B cell (primary cell): Measurements from ENCODE around the gene EIF5. TPM values are rescaled to one million over a fixed set of nuclear protein-coding genes. Genes with fewer than 3 reads are reported as not detected.

ENCODE experiments used
- ATAC-seq: fragments of 200-7000 bp; cut with Tn5 transposase; one replicate; pipeline ENCODE4 v1.10.0; 2021; ENCODE audit warnings: low read depth, mild to moderate bottlenecking, moderate number of reproducible peaks, moderate library complexity
- CTCF ChIA-PET: fragments of 350-600 bp; sonication (Branson Sonifier 250); formaldehyde crosslinking; loops from one replicate; lab custom pipeline; 2021; ENCODE audit warnings: antibody characterized with exemption, inconsistent platforms; lab: Charles Lee
- POLR2A ChIA-PET: fragments of 350-600 bp; sonication (Branson Sonifier 250); formaldehyde crosslinking; loops from one replicate; lab custom pipeline; 2021; ENCODE audit warnings: antibody characterized with exemption; lab: Charles Lee
- DNase-seq: peaks from one replicate; pipeline ENCODE4 v3.0.0; 2013
- H2AFZ ChIP-seq: 2 replicates; pipeline ENCODE4 v1.6.1; 2012; ENCODE audit warnings: mild to moderate bottlenecking, low read depth, low read length; ENCODE audit not compliant: insufficient read depth, poor library complexity, severe bottlenecking
- H3K27ac ChIP-seq, 2 donors: 1 replicate in 1 of 2; 2 replicates in 1 of 2; pipeline ENCODE4 v1.5.1; 2012 to 2013; ENCODE audit warnings: low read length in 2 of 2, mild to moderate bottlenecking in 2 of 2, moderate library complexity in 1 of 2
- H3K27me3 ChIP-seq, 4 experiments: fragments of 200-600 bp in 1 of 4; sonication (generic) in 1 of 4; replicated peaks in 1 of 4; 1 replicate in 2 of 4; 2 replicates in 2 of 4; pipeline versions ENCODE4 v1.6.1 to v1.7.0; 2013 to 2016; ENCODE audit warnings: low read length in 3 of 4, mild to moderate bottlenecking in 2 of 4, mixed read lengths in 1 of 4, moderate library complexity in 1 of 4; ENCODE audit not compliant: insufficient read depth in 4 of 4, control insufficient read depth in 3 of 4; ENCODE audit errors: control extremely low read depth in 1 of 4
- H3K36me3 ChIP-seq, 2 experiments: replicated peaks in 1 of 2; 1 replicate in 1 of 2; 2 replicates in 1 of 2; pipeline versions ENCODE4 v1.6.1 to v1.7.1; 2013; ENCODE audit warnings: low read length in 1 of 2; ENCODE audit not compliant: insufficient read depth in 2 of 2, control insufficient read depth in 1 of 2; ENCODE audit errors: control extremely low read depth in 1 of 2, extremely low read depth in 1 of 2
- H3K4me1 ChIP-seq, 2 donors: fragments of 200-600 bp in 1 of 2; sonication (generic) in 1 of 2; 1 replicate in 1 of 2; 2 replicates in 1 of 2; pipeline versions ENCODE4 v1.5.1 to v1.6.1; 2013 to 2017; ENCODE audit warnings: low read length in 2 of 2; ENCODE audit not compliant: control insufficient read depth in 2 of 2, insufficient read depth in 2 of 2
- H3K4me2 ChIP-seq: replicated peaks from 2 replicates; pipeline ENCODE3; 2012; ENCODE audit warnings: mild to moderate bottlenecking, low read depth, low read length; ENCODE audit not compliant: poor library complexity, severe bottlenecking
- H3K4me3 ChIP-seq, 5 experiments: fragments of 200-600 bp in 1 of 5; sonication (generic) in 1 of 5; 1 replicate in 3 of 5; 2 replicates in 2 of 5; pipeline versions ENCODE4 v1.5.1 to v1.7.0; 2011 to 2016; ENCODE audit warnings: low read length in 4 of 5, mild to moderate bottlenecking in 4 of 5, low read depth in 2 of 5, control low read depth in 1 of 5, moderate library complexity in 1 of 5; ENCODE audit not compliant: insufficient read depth in 1 of 5; ENCODE audit errors: control extremely low read depth in 1 of 5, extremely low read depth in 1 of 5
- H3K79me2 ChIP-seq: fragments of 200-600 bp; sonication (generic); one replicate; pipeline ENCODE4 v1.6.0; 2016; ENCODE audit warnings: low read length; ENCODE audit not compliant: control insufficient read depth, insufficient read depth
- H3K9ac ChIP-seq: fragments of 200-600 bp; sonication (generic); 2 replicates; pipeline ENCODE4 v1.6.1; 2017; ENCODE audit warnings: mild to moderate bottlenecking, low read length, moderate library complexity
- H3K9me3 ChIP-seq, 3 donors: one replicate each; pipeline versions ENCODE4 v1.6.1 to v1.7.1; 2013; ENCODE audit warnings: low read length in 2 of 3; ENCODE audit not compliant: control insufficient read depth in 2 of 3, insufficient read depth in 1 of 3; ENCODE audit errors: control extremely low read depth in 1 of 3
- H4K20me1 ChIP-seq: 2 replicates; pipeline ENCODE4 v1.6.0; 2012; ENCODE audit warnings: mild to moderate bottlenecking, low read length; ENCODE audit not compliant: insufficient read depth, control insufficient read depth, poor library complexity, severe bottlenecking
- H3K27ac Mint-ChIP-seq: one replicate; pipeline ENCODE4 v1.8.0; 2021; ENCODE audit warnings: mixed read lengths
- H3K27me3 Mint-ChIP-seq: one replicate; pipeline ENCODE4 v1.8.0; 2021; ENCODE audit warnings: mixed read lengths
- H3K4me1 Mint-ChIP-seq: one replicate; pipeline ENCODE4 v1.8.0; 2021; ENCODE audit warnings: mixed read lengths
- H3K4me3 Mint-ChIP-seq: one replicate; pipeline ENCODE4 v1.8.0; 2021; ENCODE audit warnings: mixed read lengths
- H3K9me3 Mint-ChIP-seq: one replicate; pipeline ENCODE4 v1.8.0; 2022; ENCODE audit warnings: mixed read lengths; ENCODE audit not compliant: insufficient read depth
- EZH2 ChIP-seq: IDR thresholded peaks from 2 replicates; pipeline ENCODE4 v1.6.1; 2012; ENCODE audit warnings: borderline replicate concordance, low read depth, mild to moderate bottlenecking, moderate library complexity, low read length; ENCODE audit not compliant: insufficient read depth, poor library complexity, severe bottlenecking
- WGBS: methylation state at CpG from one replicate; pipeline ENCODE4 v1.1.5; 2013; ENCODE audit warnings: missing lambda C conversion rate; ENCODE audit not compliant: insufficient coverage; 5-methylcytosine and 5-hydroxymethylcytosine counted together
- intact Hi-C: fragments of 100-400 bp; cut with micrococcal nuclease; formaldehyde crosslinking; loops from one replicate; pipeline ENCODE4 v1.10.0; 2022
- polyA plus RNA-seq: library from polyadenylated mRNA; depleted of rRNA; stranded (reverse); fragments of >200 nt; gene quantifications from 2 replicates; pipeline ENCODE4 v1.2.3, GENCODE V29; 2012
- total RNA-seq, 2 donors: library from RNA; stranded (reverse); fragments of 120-200 nt in 1 of 2; gene quantifications; 1 replicate in 1 of 2; 2 replicates in 1 of 2; pipeline versions ENCODE4 v1.2.3 to v1.2.4, GENCODE V29; 2013 to 2022
- TF ChIP-seq, protein P1 (sequence below): fragments of 200-600 bp; IDR thresholded peaks from one replicate; pipeline ENCODE4 v1.8.0; 2022; ENCODE audit warnings: antibody characterized with exemption, mild to moderate bottlenecking

Gene EIF5
- total and polyA plus RNA-seq, 2 donors (not counting 1 experiment from before 2014, with no cell fraction given), result 206 to 314 TPM

DNA sequence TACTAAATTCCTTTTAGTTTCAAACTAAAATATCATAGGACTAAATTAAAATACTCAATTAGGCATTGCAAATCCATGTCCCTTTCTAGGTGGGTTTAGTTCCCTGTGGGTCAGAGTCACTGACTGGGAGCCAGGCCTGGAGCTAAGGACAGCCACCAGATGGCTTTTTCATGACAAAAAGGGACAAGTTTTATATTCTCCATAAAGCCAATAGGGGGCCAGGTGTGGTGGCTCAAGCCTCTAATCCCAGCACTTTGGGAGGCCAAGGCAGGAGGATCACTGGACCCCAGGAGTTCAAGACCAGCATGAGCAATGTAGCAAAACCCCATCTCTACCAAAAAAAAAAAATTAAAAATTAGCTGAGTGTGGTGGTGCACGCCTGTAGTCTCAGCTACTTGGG lies 35.4 kb upstream of the EIF5 start:
- H3K4me3 Mint-ChIP-seq, result no peak overlapping the region
- H3K36me3 ChIP-seq, result no peaks in the 10 kb centered on the region
- no peak overlapping the region for H2AFZ ChIP-seq
- no peak for DNase-seq
- H3K9me3 Mint-ChIP-seq, result no peaks in the 10 kb centered on the region
- no peaks in the 10 kb centered on the region for H3K9me3 ChIP-seq
- ATAC-seq, result no peak
- WGBS, result no CpG with 5 or more reads among the region's 1 CpG
- H3K27me3 Mint-ChIP-seq, result no peaks in the 10 kb centered on the region
- H3K27me3 ChIP-seq, result peaks cover 0 to under 1% (median 0%) of the 10 kb centered on the region in 4 experiments
- no peak for TF ChIP-seq EZH2
- TF ChIP-seq, protein P1, sequence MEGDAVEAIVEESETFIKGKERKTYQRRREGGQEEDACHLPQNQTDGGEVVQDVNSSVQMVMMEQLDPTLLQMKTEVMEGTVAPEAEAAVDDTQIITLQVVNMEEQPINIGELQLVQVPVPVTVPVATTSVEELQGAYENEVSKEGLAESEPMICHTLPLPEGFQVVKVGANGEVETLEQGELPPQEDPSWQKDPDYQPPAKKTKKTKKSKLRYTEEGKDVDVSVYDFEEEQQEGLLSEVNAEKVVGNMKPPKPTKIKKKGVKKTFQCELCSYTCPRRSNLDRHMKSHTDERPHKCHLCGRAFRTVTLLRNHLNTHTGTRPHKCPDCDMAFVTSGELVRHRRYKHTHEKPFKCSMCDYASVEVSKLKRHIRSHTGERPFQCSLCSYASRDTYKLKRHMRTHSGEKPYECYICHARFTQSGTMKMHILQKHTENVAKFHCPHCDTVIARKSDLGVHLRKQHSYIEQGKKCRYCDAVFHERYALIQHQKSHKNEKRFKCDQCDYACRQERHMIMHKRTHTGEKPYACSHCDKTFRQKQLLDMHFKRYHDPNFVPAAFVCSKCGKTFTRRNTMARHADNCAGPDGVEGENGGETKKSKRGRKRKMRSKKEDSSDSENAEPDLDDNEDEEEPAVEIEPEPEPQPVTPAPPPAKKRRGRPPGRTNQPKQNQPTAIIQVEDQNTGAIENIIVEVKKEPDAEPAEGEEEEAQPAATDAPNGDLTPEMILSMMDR, result no peak
- intact Hi-C loops, result no loop called here
- H3K4me2 ChIP-seq, result no peak overlapping the region
- H3K79me2 ChIP-seq, result no peaks in the 10 kb centered on the region
- H3K27ac Mint-ChIP-seq, result no peak overlapping the region
- CTCF ChIA-PET, result interaction anchor here (1.1 to 2.7 kb wide), 2 partner anchors 11 to 193 kb away, joined by 3 to 11 read pairs; no protein-coding TSS in a partner anchor
- H3K9ac ChIP-seq, result no peak overlapping the region
- no peaks in the 10 kb centered on the region for H3K4me1 ChIP-seq
- POLR2A ChIA-PET, result no interaction called here
- H3K4me3 ChIP-seq, result no peak overlapping the region
- no peaks in the 10 kb centered on the region for H4K20me1 ChIP-seq
- H3K4me1 Mint-ChIP-seq, result no peaks in the 10 kb centered on the region
- no peak overlapping the region for H3K27ac ChIP-seq

DNA sequence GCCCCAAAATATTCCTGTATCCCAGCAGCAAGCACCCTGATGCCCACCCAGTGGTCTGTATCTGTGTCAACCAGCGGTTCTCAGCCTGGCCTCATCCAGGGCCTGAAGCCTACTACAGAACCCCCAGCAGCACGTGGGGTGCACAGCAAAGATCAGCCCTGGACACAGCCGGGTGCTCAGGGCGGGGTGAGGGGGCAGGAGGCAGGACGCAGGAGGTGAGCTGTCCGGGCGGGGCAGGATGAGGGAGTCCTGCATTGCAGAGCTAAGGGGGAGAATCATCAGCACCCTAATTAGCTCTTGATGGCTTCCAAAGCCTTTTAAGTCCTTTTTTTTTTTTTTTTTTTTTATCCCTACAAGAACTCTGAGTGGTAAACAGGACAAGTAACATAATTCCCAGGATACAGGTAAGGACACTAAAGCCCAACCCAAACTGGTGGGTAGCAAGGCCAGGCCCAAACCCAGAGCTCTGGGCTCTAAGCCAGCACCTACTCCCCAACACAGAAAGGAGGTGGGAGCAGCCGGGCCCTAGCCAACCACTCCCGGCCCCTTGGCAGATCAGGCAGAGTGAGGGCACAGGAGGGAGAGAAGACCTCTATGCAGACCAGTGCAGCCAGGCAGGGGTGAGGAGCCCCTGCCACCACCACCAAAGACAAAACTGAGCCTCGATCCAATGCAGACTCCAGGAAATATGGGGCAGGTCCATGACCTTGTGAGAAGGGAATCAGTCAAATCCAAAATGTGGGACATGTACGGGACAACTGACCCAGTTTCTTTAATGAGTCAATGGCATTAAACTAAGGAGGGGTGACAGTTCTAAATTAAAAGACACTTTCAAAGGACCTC lies 32.3 kb upstream of the EIF5 start:
- H3K36me3 ChIP-seq, result no peaks in the 10 kb centered on the region
- H3K79me2 ChIP-seq, result no peaks in the 10 kb centered on the region
- DNase-seq, result no peak
- Mint-ChIP-seq H3K9me3 (peaks cover 2% of the 10 kb centered on the region), H3K4me3 (no peak overlapping the region), H3K27ac (no peak overlapping the region), H3K4me1 (no peaks in the 10 kb centered on the region), H3K27me3 (peaks cover 8% of the 10 kb centered on the region)
- TF ChIP-seq, protein P1, result no peak
- POLR2A ChIA-PET, result no interaction called here
- H2AFZ ChIP-seq, result no peak overlapping the region
- H3K27me3 ChIP-seq, result peaks cover 0 to 4% (median 0%) of the 10 kb centered on the region in 4 experiments
- H3K9me3 ChIP-seq, result no peaks in the 10 kb centered on the region
- no peaks in the 10 kb centered on the region for H4K20me1 ChIP-seq
- no peak overlapping the region for H3K4me3 ChIP-seq
- WGBS, result 89% methylated on average over 3 of the region's 11 CpGs
- CTCF ChIA-PET, result interaction anchor here (0.5 to 1.9 kb wide), 2 partner anchors 9 to 25 kb away, joined by 3 to 12 read pairs; no protein-coding TSS in a partner anchor
- no peak overlapping the region for H3K4me2 ChIP-seq
- no peak for ATAC-seq
- no peak overlapping the region for H3K9ac ChIP-seq
- no peak overlapping the region for H3K27ac ChIP-seq
- intact Hi-C loops, result no loop called here
- no peaks in the 10 kb centered on the region for H3K4me1 ChIP-seq
